PFSK-1 (cell line): ENCODE data around the gene NR3C2.

Experiments
- FOXP2 ChIP-seq: optimal IDR thresholded peaks from 2 replicates; pipeline ENCODE3; 2011; ENCODE audit warnings: borderline replicate concordance, control low read depth, inconsistent platforms; ENCODE audit not compliant: insufficient read depth; ENCODE audit errors: extremely low read length, extremely low read depth
- POLR2AphosphoS5 ChIP-seq: IDR thresholded peaks from 2 replicates; pipeline ENCODE4 v1.6.1; 2012; ENCODE audit warnings: low read depth, mild to moderate bottlenecking, control low read depth, low read length, moderate library complexity
- SIN3A ChIP-seq: IDR thresholded peaks from 2 replicates; pipeline ENCODE4 v1.6.1; 2012; ENCODE audit warnings: mild to moderate bottlenecking, low read length, moderate library complexity, borderline replicate concordance; ENCODE audit not compliant: insufficient read depth
- TAF1 ChIP-seq: IDR thresholded peaks from 2 replicates; pipeline ENCODE4 v1.6.1; 2012; ENCODE audit warnings: low read length, control low read depth, borderline replicate concordance; ENCODE audit not compliant: insufficient read depth
- TF ChIP-seq, protein P1 (sequence below), 2 experiments: IDR thresholded peaks; 2 replicates each; pipeline versions ENCODE4 v1.6.1 to v1.8.0; 2011 to 2012; ENCODE audit warnings: low read depth in 2 of 2, low read length in 2 of 2, control low read depth in 1 of 2, inconsistent platforms in 1 of 2, mild to moderate bottlenecking in 1 of 2, moderate library complexity in 1 of 2; ENCODE audit not compliant: insufficient read depth in 1 of 2

NR3C2 gene

DNA sequence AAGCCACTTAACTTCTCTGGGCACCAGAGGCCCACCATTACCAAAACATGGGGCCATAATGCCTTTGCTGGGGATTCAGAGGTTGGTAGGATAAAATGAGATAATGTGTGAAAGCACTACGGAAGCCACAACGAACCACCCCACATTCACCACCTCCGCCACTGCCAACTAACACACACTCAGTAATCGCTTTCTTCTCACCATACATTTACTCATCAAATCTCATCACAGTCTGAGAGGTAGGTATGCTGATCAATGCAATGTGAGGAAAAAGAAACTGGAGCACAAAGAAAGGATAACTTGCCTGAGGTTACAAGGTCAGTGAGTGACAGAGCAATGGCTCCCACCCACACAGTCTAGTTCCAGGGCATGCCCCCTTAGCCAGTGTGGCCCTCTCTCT, 257.3 kb downstream of the NR3C2 start:
- TF ChIP-seq TAF1 (no peak), FOXP2 (no peak), POLR2AphosphoS5 (no peak), SIN3A (no peak)
- TF ChIP-seq, protein P1, sequence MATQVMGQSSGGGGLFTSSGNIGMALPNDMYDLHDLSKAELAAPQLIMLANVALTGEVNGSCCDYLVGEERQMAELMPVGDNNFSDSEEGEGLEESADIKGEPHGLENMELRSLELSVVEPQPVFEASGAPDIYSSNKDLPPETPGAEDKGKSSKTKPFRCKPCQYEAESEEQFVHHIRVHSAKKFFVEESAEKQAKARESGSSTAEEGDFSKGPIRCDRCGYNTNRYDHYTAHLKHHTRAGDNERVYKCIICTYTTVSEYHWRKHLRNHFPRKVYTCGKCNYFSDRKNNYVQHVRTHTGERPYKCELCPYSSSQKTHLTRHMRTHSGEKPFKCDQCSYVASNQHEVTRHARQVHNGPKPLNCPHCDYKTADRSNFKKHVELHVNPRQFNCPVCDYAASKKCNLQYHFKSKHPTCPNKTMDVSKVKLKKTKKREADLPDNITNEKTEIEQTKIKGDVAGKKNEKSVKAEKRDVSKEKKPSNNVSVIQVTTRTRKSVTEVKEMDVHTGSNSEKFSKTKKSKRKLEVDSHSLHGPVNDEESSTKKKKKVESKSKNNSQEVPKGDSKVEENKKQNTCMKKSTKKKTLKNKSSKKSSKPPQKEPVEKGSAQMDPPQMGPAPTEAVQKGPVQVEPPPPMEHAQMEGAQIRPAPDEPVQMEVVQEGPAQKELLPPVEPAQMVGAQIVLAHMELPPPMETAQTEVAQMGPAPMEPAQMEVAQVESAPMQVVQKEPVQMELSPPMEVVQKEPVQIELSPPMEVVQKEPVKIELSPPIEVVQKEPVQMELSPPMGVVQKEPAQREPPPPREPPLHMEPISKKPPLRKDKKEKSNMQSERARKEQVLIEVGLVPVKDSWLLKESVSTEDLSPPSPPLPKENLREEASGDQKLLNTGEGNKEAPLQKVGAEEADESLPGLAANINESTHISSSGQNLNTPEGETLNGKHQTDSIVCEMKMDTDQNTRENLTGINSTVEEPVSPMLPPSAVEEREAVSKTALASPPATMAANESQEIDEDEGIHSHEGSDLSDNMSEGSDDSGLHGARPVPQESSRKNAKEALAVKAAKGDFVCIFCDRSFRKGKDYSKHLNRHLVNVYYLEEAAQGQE (IDR thresholded peaks at IDR 0.05; ENCODE audit: insufficient read depth in 1 of 2, low read depth in 2 of 2, low read length in 2 of 2): no peak

DNA sequence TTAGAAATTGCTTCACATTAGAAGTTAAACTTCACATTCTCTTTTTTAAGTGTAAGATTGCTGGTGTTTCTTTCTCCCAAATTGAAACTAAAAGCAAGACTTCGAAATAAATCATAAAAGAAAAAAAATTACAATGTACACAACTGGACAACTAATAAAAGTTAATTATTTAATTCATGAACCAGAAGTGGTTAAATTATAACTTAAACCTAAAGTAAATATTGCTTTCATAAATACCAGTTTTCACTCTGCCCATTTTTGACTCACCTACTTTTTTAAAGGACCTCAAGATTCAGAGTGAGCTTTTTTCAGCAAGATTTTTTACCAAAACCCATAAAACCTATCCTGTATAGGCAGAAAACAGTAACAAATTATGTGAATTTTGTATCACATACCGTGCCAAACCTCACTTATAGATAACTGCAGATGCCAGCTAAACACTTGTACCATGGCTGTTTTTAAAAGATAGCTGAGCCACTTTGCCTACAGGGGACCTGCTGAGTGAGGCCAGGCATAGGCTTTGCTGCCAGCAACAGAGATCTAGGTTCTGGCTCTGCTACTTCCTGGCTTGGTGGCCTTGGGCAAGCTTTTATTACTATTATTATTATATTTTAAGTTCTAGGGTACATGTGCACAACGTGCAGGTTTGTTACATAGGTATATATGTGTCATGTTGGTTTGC, 259.8 kb downstream of the NR3C2 start:
- TF ChIP-seq, protein P1 (IDR thresholded peaks at IDR 0.05; ENCODE audit: insufficient read depth in 1 of 2, low read depth in 2 of 2, low read length in 2 of 2): no peak
- TF ChIP-seq SIN3A (no peak), FOXP2 (no peak), TAF1 (no peak), POLR2AphosphoS5 (no peak)

DNA sequence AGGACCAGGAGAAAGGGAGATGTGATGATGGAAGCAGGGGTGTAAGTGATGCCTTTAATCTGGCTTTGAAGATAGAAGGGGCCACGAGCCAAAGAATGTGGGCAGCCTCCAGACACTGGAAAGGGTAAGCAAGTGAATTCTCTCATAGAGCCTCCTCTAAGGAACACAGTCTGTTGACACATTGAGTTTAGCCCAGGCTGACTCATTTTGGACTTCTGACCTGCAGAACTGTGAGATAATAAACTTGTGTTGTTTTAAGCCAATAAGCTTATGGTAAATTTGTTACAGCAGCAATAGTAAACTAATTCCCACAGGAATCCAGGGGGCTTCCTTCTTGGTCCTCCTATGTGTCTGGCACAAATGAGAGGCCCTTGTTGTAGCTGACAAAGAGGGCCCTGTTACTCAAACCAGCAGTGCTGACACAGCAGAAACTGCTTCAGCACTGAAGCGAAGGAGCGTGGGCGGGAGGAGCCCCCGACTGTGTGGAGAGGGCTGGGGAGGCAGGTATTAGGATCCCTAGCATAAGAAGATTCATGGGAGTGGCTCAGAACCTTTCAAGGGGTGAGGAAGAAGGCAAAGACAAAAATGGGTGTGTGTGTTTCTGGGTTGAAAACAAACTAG, 268.7 kb downstream of the NR3C2 start:
- TF ChIP-seq, protein P1 (IDR thresholded peaks at IDR 0.05; ENCODE audit: insufficient read depth in 1 of 2, low read depth in 2 of 2, low read length in 2 of 2): no peak
- TF ChIP-seq TAF1 (no peak), FOXP2 (no peak), POLR2AphosphoS5 (no peak), SIN3A (no peak)

DNA sequence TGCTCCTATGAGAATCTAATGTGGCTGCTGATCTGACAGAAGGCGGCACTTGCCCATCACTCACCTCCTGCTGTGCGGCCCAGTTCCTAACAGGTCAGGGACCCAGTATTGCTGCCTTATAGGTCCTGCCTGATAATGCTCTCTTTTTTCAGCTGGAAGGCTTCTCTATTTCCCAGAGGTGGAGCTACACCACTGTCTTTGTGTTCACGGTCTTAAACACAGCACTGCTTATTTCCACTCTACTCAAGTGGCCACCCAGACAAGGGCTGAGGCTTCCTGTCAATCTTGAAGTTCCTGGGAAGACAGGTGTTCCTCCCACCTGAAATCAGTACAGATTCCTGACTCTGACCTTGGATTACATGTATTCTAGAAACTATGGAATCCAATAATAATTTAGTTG, 270.6 kb downstream of the NR3C2 start:
- no peak for TF ChIP-seq POLR2AphosphoS5
- TF ChIP-seq, protein P1 (IDR thresholded peaks at IDR 0.05; ENCODE audit: insufficient read depth in 1 of 2, low read depth in 2 of 2, low read length in 2 of 2): no peak
- no peak for TF ChIP-seq TAF1
- no peak for TF ChIP-seq FOXP2
- TF ChIP-seq SIN3A: no peak
